Fibroblast of skin of back (primary cell): ENCODE measurements around the gene VSIG10.
"Not testable (repeated sequence)": the region's sequence is repeated elsewhere in the genome, so short reads cannot be mapped to it uniquely, and the experiment has no call there.

Source experiments
- DNase-seq: peaks from one replicate; pipeline ENCODE4 v3.0.0-alpha.2; 2013

The VSIG10 gene

GRCh38 chr12:118107694-118108093, 3.9 kb upstream of the VSIG10 start:
- no peak for DNase-seq

- DNase-seq, result no peak
Observed at GRCh38 chr12:118107011-118107410, 3.2 kb upstream of the VSIG10 start.

- peak; percentile 3 for DNase-seq
Observed at GRCh38 chr12:118103201-118103600, 610 bp downstream of the VSIG10 start.

GRCh38 chr12:118102609-118103008, 1.2 kb downstream of the VSIG10 start:
- no peak for DNase-seq

- DNase-seq, result peak; percentile 23
Observed at GRCh38 chr12:118102070-118102469, 1.7 kb downstream of the VSIG10 start.

- DNase-seq, result no peak
Observed at GRCh38 chr12:118101051-118101450, 2.8 kb downstream of the VSIG10 start.

GRCh38 chr12:118098911-118099671, 4.7 kb downstream of the VSIG10 start:
- no peak for DNase-seq

GRCh38 chr12:118098401-118098800, 5.4 kb downstream of the VSIG10 start:
- DNase-seq, result no peak

- no peak for DNase-seq
Observed at GRCh38 chr12:118094039-118094438, 9.8 kb downstream of the VSIG10 start.

GRCh38 chr12:118089782-118090181, 14.0 kb downstream of the VSIG10 start:
- no peak for DNase-seq

- DNase-seq, result no peak
Observed at GRCh38 chr12:118082161-118082560, 21.6 kb downstream of the VSIG10 start.

GRCh38 chr12:118081521-118081920, 22.3 kb downstream of the VSIG10 start:
- DNase-seq, result not testable (repeated sequence)

GRCh38 chr12:118073768-118074167, 30.0 kb downstream of the VSIG10 start:
- DNase-seq, result no peak

GRCh38 chr12:118070650-118071049, 33.2 kb downstream of the VSIG10 start:
- DNase-seq, result no peak

GRCh38 chr12:118068445-118068844, 35.4 kb downstream of the VSIG10 start:
- no peak for DNase-seq

GRCh38 chr12:118065380-118065779, 38.4 kb downstream of the VSIG10 start:
- no peak for DNase-seq

- DNase-seq, result no peak
Observed at GRCh38 chr12:118064608-118065007, 39.2 kb downstream of the VSIG10 start.

- DNase-seq, result peak; percentile 27
Observed at GRCh38 chr12:118063576-118064391, 40.0 kb downstream of the VSIG10 start.

GRCh38 chr12:118061873-118062843, 41.7 kb downstream of the VSIG10 start:
- peak; percentile 71 for DNase-seq

GRCh38 chr12:118061011-118061872, 42.6 kb downstream of the VSIG10 start, which contains the start of gene WSB2:
WSB2 (minus strand) TSS chr12:118061179; CDS start chr12:118061048, 131 bp downstream.
- peak; percentile 65 for DNase-seq

GRCh38 chr12:118060301-118061010, 43.4 kb downstream of the VSIG10 start:
- DNase-seq, result peak; percentile 48
